ENCODE results near the gene HGFAC.

- TF ChIP-seq CTCF (IDR thresholded peaks at IDR 0.05; ENCODE audit: poor library complexity, severe bottlenecking) (no peak), EZH2 (IDR thresholded peaks at IDR 0.05; ENCODE audit: borderline replicate concordance, insufficient read depth, low read length, poor library complexity, severe bottlenecking) (no peak), RAD21 (conservative IDR thresholded peaks at IDR 0.05) (no peak), POLR2AphosphoS5 (IDR thresholded peaks at IDR 0.05) (no peak)
Measured at GRCh38 chr4:3476341-3476747, 34.6 kb downstream of the HGFAC start.

All from neural cell (in vitro differentiated cells).